CD4-positive, CD25-positive, alpha-beta regulatory T cell (primary cell): ENCODE data around the gene NOP14. TPM values are rescaled to one million over a fixed set of nuclear protein-coding genes. Genes with fewer than 3 reads are reported as not detected.

Experiments used
- ATAC-seq, 2 donors: fragments of 150-1000 bp; cut with Tn5 transposase; one replicate each; pipeline ENCODE4 v1.10.0; 2021; ENCODE audit warnings: low read depth in 2 of 2, moderate number of reproducible peaks in 2 of 2, moderate library complexity in 1 of 2
- DNase-seq, 3 donors: peaks; one replicate each; pipeline versions ENCODE4 v3.0.0 to v3.0.0-alpha.2; 2012 to 2022; ENCODE audit warnings: mixed read lengths in 1 of 3
- H3K27ac ChIP-seq: one replicate; pipeline ENCODE4 v1.7.0; 2013; ENCODE audit warnings: mild to moderate bottlenecking, low read length; ENCODE audit not compliant: insufficient read depth, poor library complexity, severe bottlenecking
- H3K27me3 ChIP-seq: one replicate; pipeline ENCODE4 v1.7.0; 2013; ENCODE audit warnings: low read length; ENCODE audit not compliant: control insufficient read depth, insufficient read depth
- H3K36me3 ChIP-seq: one replicate; pipeline ENCODE4 v1.7.0; 2013; ENCODE audit warnings: mild to moderate bottlenecking, low read length, moderate library complexity; ENCODE audit not compliant: control insufficient read depth, insufficient read depth
- H3K4me1 ChIP-seq: 2 replicates; pipeline ENCODE4 v1.7.0; 2013; ENCODE audit warnings: mild to moderate bottlenecking, low read length; ENCODE audit not compliant: insufficient read depth, control insufficient read depth, poor library complexity, severe bottlenecking
- H3K4me3 ChIP-seq: one replicate; pipeline ENCODE4 v1.7.0; 2013; ENCODE audit warnings: low read depth, mild to moderate bottlenecking, low read length, moderate library complexity
- H3K9me3 ChIP-seq, 2 experiments: 1 replicate in 1 of 2; 2 replicates in 1 of 2; pipeline ENCODE4 v1.7.0; 2013; ENCODE audit warnings: low read length in 2 of 2, mild to moderate bottlenecking in 1 of 2, moderate library complexity in 1 of 2; ENCODE audit not compliant: control insufficient read depth in 2 of 2
- H3K27ac Mint-ChIP-seq, 3 donors: one replicate each; pipeline ENCODE4 v1.8.0; 2020 to 2022; ENCODE audit warnings: mild to moderate bottlenecking in 3 of 3, mixed read lengths in 3 of 3, moderate library complexity in 2 of 3
- H3K27me3 Mint-ChIP-seq: one replicate; pipeline ENCODE4 v1.8.0; 2022; ENCODE audit warnings: mild to moderate bottlenecking, mixed read lengths
- H3K36me3 Mint-ChIP-seq: one replicate; pipeline ENCODE4 v1.8.0; 2020; ENCODE audit warnings: mixed read lengths
- H3K4me1 Mint-ChIP-seq, 4 donors: one replicate each; pipeline ENCODE4 v1.8.0; 2020 to 2022; ENCODE audit warnings: mixed read lengths in 4 of 4, mild to moderate bottlenecking in 1 of 4
- H3K4me3 Mint-ChIP-seq, 4 donors: one replicate each; pipeline ENCODE4 v1.8.0; 2020 to 2022; ENCODE audit warnings: mild to moderate bottlenecking in 4 of 4, mixed read lengths in 4 of 4, moderate library complexity in 3 of 4
- H3K9me3 Mint-ChIP-seq, 7 donors: one replicate each; pipeline ENCODE4 v1.8.0; 2020 to 2022; ENCODE audit warnings: mixed read lengths in 7 of 7, mild to moderate bottlenecking in 3 of 7, moderate library complexity in 2 of 7
- polyA plus RNA-seq, 4 donors: library from polyadenylated mRNA; unstranded; fragments of 300-500 nt; fragmentation: Illumina TruSeq; gene quantifications; one replicate each; pipeline ENCODE4 v1.2.3, GENCODE V29; 2021
- total RNA-seq: library from RNA; stranded (reverse); gene quantifications from one replicate; pipeline ENCODE4 v1.2.3, GENCODE V29; 2022

The NOP14 gene
- total and polyA plus RNA-seq, 5 donors from 2014 or later, result 7.6 to 25.8 (median 10.7) TPM

DNA sequence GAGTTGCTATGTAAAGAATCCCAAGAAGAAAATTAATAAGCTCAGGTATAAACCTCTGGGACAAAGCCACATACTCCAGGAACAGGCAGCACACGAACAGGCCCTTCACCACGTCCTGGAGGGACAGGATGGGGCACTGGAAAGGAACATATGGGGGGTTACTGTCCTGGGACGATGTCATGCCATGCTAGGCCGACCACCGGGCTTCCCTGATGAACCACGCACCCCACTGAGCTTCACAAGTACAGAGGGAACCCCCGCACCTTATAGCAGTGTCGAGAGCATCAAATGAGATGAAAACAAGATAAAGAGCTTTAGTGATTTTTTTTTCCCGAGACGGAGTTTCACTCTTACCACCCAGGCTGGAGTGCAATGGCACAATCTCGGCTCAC is 19.1 kb downstream of the NOP14 start:
- Mint-ChIP-seq H3K36me3 (peaks cover 28% of the 10 kb centered on the region), H3K9me3 (no peaks in the 10 kb centered on the region), H3K27ac (no peak overlapping the region), H3K4me3 (no peak overlapping the region), H3K27me3 (peaks cover 4% of the 10 kb centered on the region), H3K4me1 (peaks cover 0 to 4% (median 1%) of the 10 kb centered on the region in 4 donors)
- Histone ChIP-seq H3K9me3 (no peaks in the 10 kb centered on the region), H3K27ac (no peak overlapping the region), H3K4me3 (no peak overlapping the region), H3K4me1 (no peaks in the 10 kb centered on the region), H3K36me3 (peaks cover 92% of the 10 kb centered on the region), H3K27me3 (no peaks in the 10 kb centered on the region)
- ATAC-seq, result no peak
- no peak for DNase-seq

DNA sequence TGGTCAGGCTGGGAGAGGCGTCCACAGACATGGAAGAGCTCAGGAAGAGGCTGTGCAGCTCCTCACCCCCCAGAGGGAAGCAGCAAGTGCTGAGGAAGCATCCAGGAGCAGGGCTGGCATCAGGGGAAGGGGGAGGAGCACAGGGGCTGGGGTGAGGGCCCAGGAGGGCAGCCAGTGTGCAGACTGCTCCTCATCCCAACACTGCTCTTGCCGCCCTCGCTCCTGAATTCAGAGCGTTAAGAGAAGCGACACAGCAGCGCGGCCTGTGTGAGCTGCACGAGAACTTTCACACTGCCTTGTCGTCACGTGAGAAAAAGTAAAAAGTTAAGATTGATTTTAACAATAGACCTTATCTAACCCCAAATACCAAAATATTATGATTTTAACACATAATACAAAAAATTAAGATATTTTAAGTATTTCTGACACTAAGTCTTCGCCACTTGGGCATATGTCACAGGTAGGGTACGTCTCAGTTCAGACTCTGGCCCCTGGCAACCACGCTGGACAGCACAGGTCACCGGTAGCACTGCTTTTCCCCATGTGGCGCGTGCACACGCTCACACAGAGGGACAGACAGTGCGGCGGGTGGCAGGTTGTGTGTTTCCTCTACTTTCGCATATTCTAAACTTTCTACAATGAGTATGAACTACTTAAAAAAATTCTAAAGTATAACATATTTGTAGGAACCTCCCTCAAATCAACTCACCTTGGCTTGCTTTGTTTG is 19.7 kb downstream of the NOP14 start:
- no peak for ATAC-seq
- Histone ChIP-seq H3K36me3 (peaks cover 92% of the 10 kb centered on the region), H3K9me3 (no peaks in the 10 kb centered on the region), H3K27ac (no peak overlapping the region), H3K27me3 (no peaks in the 10 kb centered on the region), H3K4me1 (no peaks in the 10 kb centered on the region), H3K4me3 (no peak overlapping the region)
- H3K27ac Mint-ChIP-seq, result peak overlapping the region in 2 of 3 donors; percentile 55 to 60
- H3K9me3 Mint-ChIP-seq, result no peaks in the 10 kb centered on the region
- H3K4me1 Mint-ChIP-seq, result peaks cover 0 to 6% (median 2%) of the 10 kb centered on the region in 4 donors
- H3K36me3 Mint-ChIP-seq, result peaks cover 33% of the 10 kb centered on the region
- peaks cover 4% of the 10 kb centered on the region for H3K27me3 Mint-ChIP-seq
- H3K4me3 Mint-ChIP-seq, result no peak overlapping the region
- no peak for DNase-seq

DNA sequence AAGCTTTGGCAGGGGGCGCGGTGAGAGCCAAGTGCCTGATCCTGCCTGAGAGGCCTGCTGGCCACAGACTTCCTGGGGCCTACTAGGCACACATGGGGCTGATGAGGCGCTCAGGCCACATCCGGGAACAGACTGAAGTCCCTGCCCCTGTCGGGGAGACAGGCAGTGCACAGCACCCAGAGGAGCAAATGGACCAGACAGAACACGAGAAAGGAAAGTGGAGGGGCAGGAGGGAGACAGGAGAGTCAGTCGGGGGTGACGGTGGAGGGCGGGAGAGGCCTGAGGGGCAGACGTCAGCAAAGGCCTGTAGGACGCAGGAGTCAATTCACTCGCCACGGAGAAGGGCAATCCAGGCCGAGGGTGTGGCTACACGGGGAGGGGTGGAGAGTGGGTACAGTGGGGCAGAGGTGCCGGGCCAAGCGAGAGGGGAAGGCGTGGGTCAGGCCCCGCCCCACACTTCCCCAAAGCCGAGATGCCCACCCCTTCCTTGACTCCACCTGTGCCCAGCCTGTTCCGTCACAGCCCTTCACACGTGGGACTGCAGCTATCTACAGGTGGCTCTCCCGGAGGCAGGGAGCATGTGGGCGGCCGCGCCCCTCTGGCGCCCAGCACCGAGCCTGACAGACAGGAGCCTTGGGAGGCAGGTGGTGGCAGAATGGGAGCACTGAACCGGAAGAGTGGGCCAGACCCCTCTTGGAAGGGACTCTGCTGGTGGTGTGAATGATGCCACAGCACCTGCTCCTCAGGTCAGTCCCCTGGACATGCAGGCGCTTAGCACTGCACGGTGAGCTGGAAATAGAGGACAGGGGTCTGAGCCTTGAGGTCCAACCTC is 20.5 kb downstream of the NOP14 start:
- Mint-ChIP-seq H3K27ac (peak overlapping the region; percentile 47 to 73 (median 60)), H3K4me1 (peaks cover 0 to 8% (median 4%) of the 10 kb centered on the region in 4 donors), H3K4me3 (peak overlapping the region in 1 of 4 donors; percentile 7), H3K9me3 (no peaks in the 10 kb centered on the region), H3K27me3 (peaks cover 4% of the 10 kb centered on the region), H3K36me3 (peaks cover 31% of the 10 kb centered on the region)
- Histone ChIP-seq H3K9me3 (no peaks in the 10 kb centered on the region), H3K36me3 (peaks cover 92% of the 10 kb centered on the region), H3K4me1 (peaks cover 2% of the 10 kb centered on the region), H3K4me3 (no peak overlapping the region), H3K27me3 (no peaks in the 10 kb centered on the region), H3K27ac (no peak overlapping the region)
- no peak for ATAC-seq
- DNase-seq, result no peak

DNA sequence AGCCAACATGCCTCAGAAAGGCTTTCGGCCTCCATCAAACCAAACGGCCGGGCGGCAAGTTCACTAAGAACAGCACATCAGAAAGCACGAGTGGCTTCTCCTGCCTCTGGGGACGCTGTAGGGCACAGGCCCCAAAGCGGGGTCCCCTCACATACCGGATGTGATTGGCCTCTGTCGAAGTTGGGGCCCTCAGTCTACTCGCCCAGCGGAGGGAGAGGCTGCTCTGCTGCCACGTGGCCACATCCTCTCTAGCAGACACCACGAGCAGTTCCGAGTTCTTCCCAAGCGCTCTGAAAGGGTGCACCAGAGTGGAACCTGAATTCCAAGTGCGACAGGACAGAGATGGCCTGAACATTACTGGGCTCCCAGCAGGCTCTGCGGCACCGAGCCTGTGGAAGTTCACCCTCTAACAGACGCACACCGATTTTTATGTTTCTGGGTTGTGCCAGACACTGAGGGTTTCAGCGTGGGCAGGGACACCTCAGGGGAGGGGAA is 21.1 kb downstream of the NOP14 start:
- Histone ChIP-seq H3K4me1 (peaks cover 9% of the 10 kb centered on the region), H3K27me3 (no peaks in the 10 kb centered on the region)

GRCh38 chr4:2941138-2942036 is 21.8 kb downstream of the NOP14 start:
- H3K27ac Mint-ChIP-seq, result peak overlapping the region in 1 of 3 donors; percentile 84
- peak overlapping the region in 2 of 4 donors; percentile 16 to 35 for H3K4me3 Mint-ChIP-seq
- DNase-seq, result no peak

More for the DNA sequence above, 21.1 kb downstream of the NOP14 start:
- DNase-seq (no peak), ATAC-seq (no peak)
- Mint-ChIP-seq H3K4me1 (peaks cover 0 to 15% (median 7%) of the 10 kb centered on the region in 4 donors), H3K27me3 (peaks cover 4% of the 10 kb centered on the region), H3K9me3 (no peaks in the 10 kb centered on the region), H3K36me3 (peaks cover 28% of the 10 kb centered on the region), H3K4me3 (peak overlapping the region in 1 of 4 donors; percentile 7), H3K27ac (peak overlapping the region in 2 of 3 donors; percentile 47 to 73)
- H3K4me3 ChIP-seq, result no peak overlapping the region
- H3K27ac ChIP-seq, result no peak overlapping the region
- H3K9me3 ChIP-seq, result no peaks in the 10 kb centered on the region
- H3K36me3 ChIP-seq, result peaks cover 86% of the 10 kb centered on the region

GRCh38 chr4:2940267-2941137 is 22.7 kb downstream of the NOP14 start:
- H3K9me3 Mint-ChIP-seq, result no peaks in the 10 kb centered on the region
- no peak for DNase-seq
- peaks cover 4 to 31% (median 21%) of the 10 kb centered on the region in 4 donors for H3K4me1 Mint-ChIP-seq
- no peaks in the 10 kb centered on the region for H3K9me3 ChIP-seq
- no peaks in the 10 kb centered on the region for H3K27me3 ChIP-seq
- peaks cover 5% of the 10 kb centered on the region for H3K27me3 Mint-ChIP-seq
- peak overlapping the region in 1 of 3 donors; percentile 26 for H3K27ac Mint-ChIP-seq
- peaks cover 71% of the 10 kb centered on the region for H3K36me3 ChIP-seq
- H3K36me3 Mint-ChIP-seq, result peaks cover 19% of the 10 kb centered on the region
- H3K27ac ChIP-seq, result no peak overlapping the region
- no peak overlapping the region for H3K4me3 ChIP-seq
- H3K4me1 ChIP-seq, result peaks cover 25% of the 10 kb centered on the region
- H3K4me3 Mint-ChIP-seq, result peak overlapping the region in 2 of 4 donors; percentile 18 to 35
- ATAC-seq, result no peak

More at GRCh38 chr4:2941138-2942036, 21.8 kb downstream of the NOP14 start:
- Histone ChIP-seq H3K4me3 (no peak overlapping the region), H3K9me3 (no peaks in the 10 kb centered on the region), H3K4me1 (peaks cover 16% of the 10 kb centered on the region), H3K36me3 (peaks cover 79% of the 10 kb centered on the region), H3K27me3 (no peaks in the 10 kb centered on the region), H3K27ac (no peak overlapping the region)
- Mint-ChIP-seq H3K9me3 (no peaks in the 10 kb centered on the region), H3K27me3 (peaks cover 9% of the 10 kb centered on the region), H3K4me1 (peaks cover 0 to 22% (median 14%) of the 10 kb centered on the region in 4 donors), H3K36me3 (peaks cover 23% of the 10 kb centered on the region)
- no peak for ATAC-seq
